HG03066 (cell line): ENCODE results near the gene PLK5.
"Not testable (repeated sequence)": the region's sequence is repeated elsewhere in the genome, so short reads cannot be mapped to it uniquely, and the experiment has no call there.

Source experiments
- ATAC-seq: cut with Tn5 transposase; IDR thresholded peaks from one replicate; pipeline ENCODE4 v1.9.1; 2021; ENCODE audit warnings: low read depth; ENCODE audit not compliant: unreplicated experiment

The PLK5 gene

GRCh38 chr19:1491114-1491848 lies 32.6 kb upstream of the PLK5 start, which contains the start of gene REEP6:
TSS of gene REEP6 (plus strand) at chr19:1491181. CDS start at chr19:1491270, 89 bp downstream.
- no peak for ATAC-seq

GRCh38 chr19:1491849-1492170 lies 32.1 kb upstream of the PLK5 start:
- no peak for ATAC-seq

GRCh38 chr19:1492474-1493006 lies 31.3 kb upstream of the PLK5 start:
- no peak for ATAC-seq

- ATAC-seq = no peak
Observed at GRCh38 chr19:1494115-1494815, 29.6 kb upstream of the PLK5 start.

- no peak for ATAC-seq
Observed at GRCh38 chr19:1495051-1495798, 28.7 kb upstream of the PLK5 start.

GRCh38 chr19:1495799-1496713 lies 27.8 kb upstream of the PLK5 start:
- ATAC-seq = no peak

- ATAC-seq = no peak
Observed at GRCh38 chr19:1496714-1497577, 26.9 kb upstream of the PLK5 start.

GRCh38 chr19:1497578-1498235 lies 26.2 kb upstream of the PLK5 start:
- no peak for ATAC-seq

GRCh38 chr19:1499231-1499630 lies 24.6 kb upstream of the PLK5 start:
- ATAC-seq = not testable (repeated sequence)

- ATAC-seq = no peak
Observed at GRCh38 chr19:1501200-1501595, 22.7 kb upstream of the PLK5 start.

GRCh38 chr19:1502433-1503088 lies 21.3 kb upstream of the PLK5 start:
- no peak for ATAC-seq

- ATAC-seq = no peak
Observed at GRCh38 chr19:1503089-1503924, 20.6 kb upstream of the PLK5 start.

- no peak for ATAC-seq
Observed at GRCh38 chr19:1503925-1504773, 19.7 kb upstream of the PLK5 start.

GRCh38 chr19:1505012-1505411 lies 18.9 kb upstream of the PLK5 start:
- no peak for ATAC-seq

GRCh38 chr19:1505991-1506881 lies 17.6 kb upstream of the PLK5 start:
- ATAC-seq = no peak
